HCT116 (cell line): ENCODE measurements around the gene ISYNA1.

Experiments used
- FOSL1 ChIP-seq: IDR thresholded peaks from 2 replicates; pipeline ENCODE4 v1.6.1; 2012; ENCODE audit warnings: low read depth
- MAX ChIP-seq: IDR thresholded peaks from 2 replicates; pipeline ENCODE4 v1.6.1; 2012
- POLR2A ChIP-seq: IDR thresholded peaks from 2 replicates; pipeline ENCODE4 v1.7.0; 2011; ENCODE audit warnings: borderline replicate concordance; ENCODE audit not compliant: insufficient read depth, insufficient read length; ENCODE audit errors: extremely low read depth
- YY1 ChIP-seq: IDR thresholded peaks from 2 replicates; pipeline ENCODE4 v1.6.1; 2011; ENCODE audit warnings: low read length, low read depth, moderate library complexity, mild to moderate bottlenecking; ENCODE audit not compliant: insufficient replicate concordance; ENCODE audit errors: extremely low read depth
- ZFX ChIP-seq: fragments of 450-650 bp; IDR thresholded peaks from 2 replicates; pipeline ENCODE4 v1.6.1; 2017
- TF ChIP-seq, protein P1 (sequence below), 3 experiments: fragments of 200-600 bp in 1 of 3; sonication (generic) in 1 of 3; IDR thresholded peaks in 2 of 3; conservative IDR thresholded peaks in 1 of 3; 2 replicates each; pipeline ENCODE4 v1.5.1; 2012 to 2017; ENCODE audit warnings: low read depth in 2 of 3, low read length in 2 of 3, antibody characterized with exemption in 1 of 3, borderline replicate concordance in 1 of 3, control low read depth in 1 of 3, mild to moderate bottlenecking in 1 of 3, mixed read lengths in 1 of 3, mixed run types in 1 of 3, moderate library complexity in 1 of 3; ENCODE audit not compliant: insufficient read depth in 1 of 3
- TF ChIP-seq, protein P2 (sequence below): IDR thresholded peaks from 2 replicates; pipeline ENCODE4 v1.6.1; 2012; ENCODE audit warnings: low read depth

DNA sequence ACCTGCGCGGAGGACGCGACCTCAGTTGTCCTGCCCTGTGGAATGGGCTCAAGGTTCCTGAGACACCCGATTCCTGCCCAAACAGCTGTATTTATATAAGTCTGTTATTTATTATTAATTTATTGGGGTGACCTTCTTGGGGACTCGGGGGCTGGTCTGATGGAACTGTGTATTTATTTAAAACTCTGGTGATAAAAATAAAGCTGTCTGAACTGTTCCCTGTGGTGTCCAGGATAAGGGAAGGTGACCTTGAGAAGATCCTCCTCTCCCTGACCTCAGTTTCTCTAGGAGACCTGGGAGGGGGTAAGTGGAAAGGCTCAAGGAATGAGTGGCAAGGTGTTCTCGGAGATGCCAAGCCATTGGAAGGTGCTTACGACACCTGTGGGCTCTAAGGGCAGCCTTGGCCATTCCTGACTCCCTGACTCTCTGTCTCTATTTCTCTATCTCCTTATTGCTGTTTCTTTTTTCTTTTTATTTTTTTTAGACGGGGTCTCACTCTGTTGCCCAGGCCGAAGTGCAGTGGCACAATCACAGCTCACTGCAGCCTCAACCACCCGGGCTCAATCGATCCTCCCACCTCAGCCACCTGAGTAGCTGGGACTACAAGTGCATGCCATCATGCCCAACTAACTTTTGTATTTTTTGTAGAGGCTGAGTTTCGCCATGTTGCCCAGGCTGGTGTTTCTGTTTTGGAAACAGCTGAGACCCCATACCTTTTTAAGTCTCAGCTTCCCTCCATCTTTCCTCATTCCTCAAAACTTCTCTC lies 48.8 kb downstream of the ISYNA1 start:
- TF ChIP-seq, protein P1, sequence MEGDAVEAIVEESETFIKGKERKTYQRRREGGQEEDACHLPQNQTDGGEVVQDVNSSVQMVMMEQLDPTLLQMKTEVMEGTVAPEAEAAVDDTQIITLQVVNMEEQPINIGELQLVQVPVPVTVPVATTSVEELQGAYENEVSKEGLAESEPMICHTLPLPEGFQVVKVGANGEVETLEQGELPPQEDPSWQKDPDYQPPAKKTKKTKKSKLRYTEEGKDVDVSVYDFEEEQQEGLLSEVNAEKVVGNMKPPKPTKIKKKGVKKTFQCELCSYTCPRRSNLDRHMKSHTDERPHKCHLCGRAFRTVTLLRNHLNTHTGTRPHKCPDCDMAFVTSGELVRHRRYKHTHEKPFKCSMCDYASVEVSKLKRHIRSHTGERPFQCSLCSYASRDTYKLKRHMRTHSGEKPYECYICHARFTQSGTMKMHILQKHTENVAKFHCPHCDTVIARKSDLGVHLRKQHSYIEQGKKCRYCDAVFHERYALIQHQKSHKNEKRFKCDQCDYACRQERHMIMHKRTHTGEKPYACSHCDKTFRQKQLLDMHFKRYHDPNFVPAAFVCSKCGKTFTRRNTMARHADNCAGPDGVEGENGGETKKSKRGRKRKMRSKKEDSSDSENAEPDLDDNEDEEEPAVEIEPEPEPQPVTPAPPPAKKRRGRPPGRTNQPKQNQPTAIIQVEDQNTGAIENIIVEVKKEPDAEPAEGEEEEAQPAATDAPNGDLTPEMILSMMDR (IDR thresholded peaks at IDR 0.05 in 2 of 3, conservative IDR thresholded peaks at IDR 0.05 in 1 of 3; ENCODE audit: borderline replicate concordance in 1 of 3, insufficient read depth in 1 of 3, low read depth in 2 of 3, low read length in 2 of 3) = no peak
- TF ChIP-seq, protein P2, sequence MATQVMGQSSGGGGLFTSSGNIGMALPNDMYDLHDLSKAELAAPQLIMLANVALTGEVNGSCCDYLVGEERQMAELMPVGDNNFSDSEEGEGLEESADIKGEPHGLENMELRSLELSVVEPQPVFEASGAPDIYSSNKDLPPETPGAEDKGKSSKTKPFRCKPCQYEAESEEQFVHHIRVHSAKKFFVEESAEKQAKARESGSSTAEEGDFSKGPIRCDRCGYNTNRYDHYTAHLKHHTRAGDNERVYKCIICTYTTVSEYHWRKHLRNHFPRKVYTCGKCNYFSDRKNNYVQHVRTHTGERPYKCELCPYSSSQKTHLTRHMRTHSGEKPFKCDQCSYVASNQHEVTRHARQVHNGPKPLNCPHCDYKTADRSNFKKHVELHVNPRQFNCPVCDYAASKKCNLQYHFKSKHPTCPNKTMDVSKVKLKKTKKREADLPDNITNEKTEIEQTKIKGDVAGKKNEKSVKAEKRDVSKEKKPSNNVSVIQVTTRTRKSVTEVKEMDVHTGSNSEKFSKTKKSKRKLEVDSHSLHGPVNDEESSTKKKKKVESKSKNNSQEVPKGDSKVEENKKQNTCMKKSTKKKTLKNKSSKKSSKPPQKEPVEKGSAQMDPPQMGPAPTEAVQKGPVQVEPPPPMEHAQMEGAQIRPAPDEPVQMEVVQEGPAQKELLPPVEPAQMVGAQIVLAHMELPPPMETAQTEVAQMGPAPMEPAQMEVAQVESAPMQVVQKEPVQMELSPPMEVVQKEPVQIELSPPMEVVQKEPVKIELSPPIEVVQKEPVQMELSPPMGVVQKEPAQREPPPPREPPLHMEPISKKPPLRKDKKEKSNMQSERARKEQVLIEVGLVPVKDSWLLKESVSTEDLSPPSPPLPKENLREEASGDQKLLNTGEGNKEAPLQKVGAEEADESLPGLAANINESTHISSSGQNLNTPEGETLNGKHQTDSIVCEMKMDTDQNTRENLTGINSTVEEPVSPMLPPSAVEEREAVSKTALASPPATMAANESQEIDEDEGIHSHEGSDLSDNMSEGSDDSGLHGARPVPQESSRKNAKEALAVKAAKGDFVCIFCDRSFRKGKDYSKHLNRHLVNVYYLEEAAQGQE = no peak
- TF ChIP-seq MAX (no peak), ZFX (no peak), FOSL1 (no peak), YY1 (no peak), POLR2A (no peak)
